ENCODE measurements around the gene ING5. TPM values are rescaled to one million over a fixed set of nuclear protein-coding genes. Genes with fewer than 3 reads are reported as not detected.
"Not testable (repeated sequence)": the region's sequence is repeated elsewhere in the genome, so short reads cannot be mapped to it uniquely, and the experiment has no call there.

Gene ING5
- polyA plus RNA-seq, 1 donor: 44.2 TPM

DNA sequence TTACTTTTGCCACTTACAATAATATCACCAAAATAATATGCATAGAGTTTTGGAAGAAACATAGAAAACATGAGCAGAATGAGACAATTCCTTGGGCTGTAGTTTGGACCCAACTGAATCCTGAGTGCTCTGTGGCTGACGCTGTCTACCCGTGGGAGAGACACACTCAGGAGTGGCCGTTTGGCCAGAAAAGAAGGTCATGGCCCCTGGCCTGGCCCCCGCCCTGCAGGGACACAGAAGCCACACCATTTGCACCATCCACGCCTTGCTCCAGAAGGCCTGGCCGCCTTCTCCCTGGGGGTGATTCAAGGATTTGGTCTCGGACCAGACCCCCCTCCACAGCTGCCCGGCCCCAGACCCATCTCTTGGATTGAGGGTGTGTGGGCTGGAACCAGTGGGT is 26.2 kb downstream of the ING5 start:
- peaks cover 22% of the 10 kb centered on the region for H3K36me3 ChIP-seq (ENCODE audit: control insufficient read depth, insufficient read depth, low read length)
- no peaks in the 10 kb centered on the region for H3K27me3 ChIP-seq (ENCODE audit: control insufficient read depth, insufficient read depth, low read length)
- H3K9me3 ChIP-seq (ENCODE audit: control insufficient read depth, low read depth, low read length): peaks cover 26% of the 10 kb centered on the region
- no peak overlapping the region for H3K27ac ChIP-seq (ENCODE audit: low read length)
- H3K4me1 ChIP-seq (ENCODE audit: control insufficient read depth, insufficient read depth, low read length): no peaks in the 10 kb centered on the region
- no CpG with 5 or more reads among the region's 8 CpGs for WGBS (ENCODE audit: insufficient coverage, low lambda C conversion rate)
- DNase-seq: no peak
- H3K4me3 ChIP-seq (ENCODE audit: low read length): no peak overlapping the region

DNA sequence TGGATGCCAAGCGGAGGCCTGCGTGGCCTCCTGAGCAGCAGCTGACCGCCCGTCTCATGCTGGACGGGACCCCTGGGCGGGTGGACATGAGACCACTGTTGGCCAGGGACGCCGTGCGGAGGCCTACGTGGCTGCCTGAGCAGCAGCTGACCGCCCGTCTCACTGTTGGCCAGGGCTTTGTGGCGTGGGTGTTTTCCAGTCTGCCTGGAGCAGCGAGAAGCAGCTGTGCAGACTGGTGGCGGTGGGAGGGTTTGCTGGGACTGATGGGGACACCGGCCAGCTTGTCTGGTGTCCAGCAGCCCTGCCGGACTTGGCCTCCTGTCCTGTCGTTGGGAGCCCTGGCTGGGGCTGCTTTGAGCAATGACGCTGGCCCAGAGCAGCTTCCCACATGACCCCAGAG is 26.8 kb downstream of the ING5 start:
- no peak for DNase-seq
- H3K4me3 ChIP-seq (ENCODE audit: low read length): no peak overlapping the region
- H3K27me3 ChIP-seq (ENCODE audit: control insufficient read depth, insufficient read depth, low read length): no peaks in the 10 kb centered on the region
- H3K36me3 ChIP-seq (ENCODE audit: control insufficient read depth, insufficient read depth, low read length): peaks cover 16% of the 10 kb centered on the region
- H3K4me1 ChIP-seq (ENCODE audit: control insufficient read depth, insufficient read depth, low read length): no peaks in the 10 kb centered on the region
- H3K27ac ChIP-seq (ENCODE audit: low read length): no peak overlapping the region
- no CpG with 5 or more reads among the region's 19 CpGs for WGBS (ENCODE audit: insufficient coverage, low lambda C conversion rate)
- H3K9me3 ChIP-seq (ENCODE audit: control insufficient read depth, low read depth, low read length): peaks cover 20% of the 10 kb centered on the region

DNA sequence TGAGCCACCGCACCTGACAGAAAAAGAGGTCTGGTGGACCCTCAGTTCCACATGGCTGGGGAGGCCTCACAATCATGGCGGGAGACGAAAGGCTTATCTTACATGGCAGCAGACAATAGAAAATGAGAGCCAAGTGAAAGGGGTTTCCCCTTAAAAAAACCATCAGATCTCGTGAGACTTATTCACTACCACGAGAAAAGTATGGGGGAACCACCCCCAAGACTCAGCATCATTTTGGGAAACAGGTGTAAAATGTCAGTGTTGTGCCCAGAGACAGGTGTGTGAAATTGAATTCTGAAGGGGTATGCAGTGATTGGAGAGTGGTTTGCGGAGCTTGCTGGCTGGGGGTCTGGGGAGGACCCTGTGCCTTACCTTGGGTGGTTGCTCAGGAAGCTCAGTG is 28.0 kb downstream of the ING5 start:
- no peak for DNase-seq
- H3K4me3 ChIP-seq (ENCODE audit: low read length): no peak overlapping the region
- H3K4me1 ChIP-seq (ENCODE audit: control insufficient read depth, insufficient read depth, low read length): peaks cover 3% of the 10 kb centered on the region
- peaks cover 4% of the 10 kb centered on the region for H3K36me3 ChIP-seq (ENCODE audit: control insufficient read depth, insufficient read depth, low read length)
- peaks cover 7% of the 10 kb centered on the region for H3K9me3 ChIP-seq (ENCODE audit: control insufficient read depth, low read depth, low read length)
- no peak overlapping the region for H3K27ac ChIP-seq (ENCODE audit: low read length)
- WGBS (ENCODE audit: insufficient coverage, low lambda C conversion rate): no CpG with 5 or more reads among the region's 6 CpGs
- H3K27me3 ChIP-seq (ENCODE audit: control insufficient read depth, insufficient read depth, low read length): no peaks in the 10 kb centered on the region

DNA sequence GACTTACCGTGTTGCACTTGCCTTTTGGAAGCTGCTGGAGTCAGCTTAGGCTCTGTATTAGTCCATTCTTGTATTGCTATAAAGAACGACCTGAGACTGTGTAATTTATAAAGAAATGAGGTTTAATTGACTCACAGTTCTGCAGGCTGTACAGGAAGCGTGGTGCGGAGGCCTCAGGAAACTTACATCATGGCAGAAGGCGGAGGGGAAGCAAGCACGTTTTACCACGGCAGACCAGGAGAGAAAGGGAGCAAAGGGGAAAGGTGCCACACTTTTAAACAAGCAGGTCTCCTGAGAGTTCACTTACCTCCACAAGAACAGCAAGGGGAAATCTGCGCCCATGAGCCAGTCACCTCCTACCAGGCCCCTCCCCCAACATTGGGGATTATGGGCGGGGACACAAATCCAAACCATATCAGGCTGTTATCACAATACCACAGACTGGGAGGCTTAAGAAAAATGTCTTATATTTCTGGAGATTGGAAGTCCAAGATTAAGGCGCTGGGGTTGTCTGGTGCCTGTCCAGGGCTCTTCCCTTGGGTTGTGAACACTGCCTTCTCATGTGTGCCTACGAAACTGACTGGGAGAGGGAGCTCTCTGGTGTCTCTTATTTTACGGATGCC is 28.9 kb downstream of the ING5 start:
- WGBS (ENCODE audit: insufficient coverage, low lambda C conversion rate): no CpG with 5 or more reads among the region's 12 CpGs
- H3K9me3 ChIP-seq (ENCODE audit: control insufficient read depth, low read depth, low read length): peaks cover 2% of the 10 kb centered on the region
- peaks cover 2% of the 10 kb centered on the region for H3K36me3 ChIP-seq (ENCODE audit: control insufficient read depth, insufficient read depth, low read length)
- no peaks in the 10 kb centered on the region for H3K27me3 ChIP-seq (ENCODE audit: control insufficient read depth, insufficient read depth, low read length)
- peaks cover 5% of the 10 kb centered on the region for H3K4me1 ChIP-seq (ENCODE audit: control insufficient read depth, insufficient read depth, low read length)
- no peak for DNase-seq
- no peak overlapping the region for H3K4me3 ChIP-seq (ENCODE audit: low read length)
- H3K27ac ChIP-seq (ENCODE audit: low read length): no peak overlapping the region

DNA sequence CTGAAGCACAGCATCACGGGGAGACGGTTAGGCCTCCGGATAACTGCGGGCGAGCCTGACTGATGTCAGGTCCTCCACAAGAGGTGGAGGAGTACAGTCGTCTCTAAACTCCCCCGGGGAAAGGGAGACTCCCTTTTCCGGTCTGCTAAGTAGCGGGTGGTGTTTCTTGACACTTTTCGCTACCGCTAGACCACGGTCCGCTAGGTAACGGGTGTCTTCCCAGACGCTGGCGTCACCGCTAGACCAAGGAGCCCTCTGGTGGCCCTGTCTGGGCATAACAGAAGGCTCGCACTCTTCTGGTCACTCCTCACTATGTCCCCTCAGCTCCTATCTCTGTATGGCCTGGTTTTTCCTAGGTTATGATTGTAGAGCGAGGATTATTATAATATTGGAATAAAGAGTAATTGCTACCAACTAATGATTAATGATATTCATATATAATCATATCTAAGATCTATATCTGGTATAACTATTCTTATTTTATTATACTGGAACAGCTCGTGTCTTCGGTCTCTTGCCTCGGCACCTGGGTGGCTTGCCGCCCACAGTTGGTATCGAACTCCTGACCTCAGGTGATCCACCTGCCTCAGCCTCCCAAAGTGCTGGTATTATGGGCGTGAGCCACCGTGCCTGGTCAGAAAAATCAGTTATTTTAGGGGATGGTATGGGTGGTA is 30.8 kb downstream of the ING5 start:
- H3K4me3 ChIP-seq (ENCODE audit: low read length): not testable (repeated sequence)

DNA sequence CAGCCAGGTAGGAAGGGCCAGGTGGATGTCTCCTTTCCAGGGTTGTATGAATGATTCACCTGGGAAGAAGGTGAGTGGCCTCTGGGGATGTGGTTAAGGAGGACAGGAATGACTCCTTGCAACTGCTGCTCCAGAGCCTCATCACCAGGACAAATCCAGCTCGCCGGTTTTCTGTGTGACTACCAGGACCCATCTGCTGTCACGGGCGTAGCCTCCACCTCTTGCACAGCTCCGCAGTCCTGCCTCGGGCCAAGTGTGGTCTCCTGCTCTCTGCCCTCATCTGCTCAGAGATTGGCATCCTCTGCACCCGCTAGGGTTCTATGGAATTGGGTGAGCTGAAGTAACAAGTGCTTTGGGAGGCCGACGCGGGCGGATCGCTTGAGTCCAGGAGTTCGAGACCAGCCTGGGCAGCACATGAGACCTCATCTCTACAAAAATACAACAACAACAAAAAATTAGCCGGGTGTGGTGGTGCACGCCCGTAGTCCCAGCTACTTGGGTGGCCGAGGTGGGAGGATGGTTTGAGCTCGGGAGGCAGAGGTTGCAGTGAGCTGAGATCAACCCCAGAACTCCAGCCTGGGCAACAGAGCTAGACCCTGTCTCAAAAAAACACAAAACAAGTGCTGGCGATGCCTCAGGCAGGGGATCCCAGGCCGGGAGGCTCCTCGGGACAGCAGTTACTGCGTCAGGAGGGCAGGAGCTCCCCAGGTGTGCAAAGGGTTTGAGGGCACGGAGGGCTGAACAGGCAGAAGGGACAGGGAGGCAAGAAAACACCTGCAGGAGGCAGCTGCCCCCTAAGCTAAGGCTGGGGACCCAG is 31.8 kb downstream of the ING5 start:
- peaks cover 5% of the 10 kb centered on the region for H3K4me1 ChIP-seq (ENCODE audit: control insufficient read depth, insufficient read depth, low read length)
- H3K27me3 ChIP-seq (ENCODE audit: control insufficient read depth, insufficient read depth, low read length): no peaks in the 10 kb centered on the region
- no CpG with 5 or more reads among the region's 23 CpGs for WGBS (ENCODE audit: insufficient coverage, low lambda C conversion rate)
- H3K27ac ChIP-seq (ENCODE audit: low read length): no peak overlapping the region
- peaks cover 3% of the 10 kb centered on the region for H3K36me3 ChIP-seq (ENCODE audit: control insufficient read depth, insufficient read depth, low read length)
- peak overlapping the region; percentile 35 for H3K4me3 ChIP-seq (ENCODE audit: low read length)
- H3K9me3 ChIP-seq (ENCODE audit: control insufficient read depth, low read depth, low read length): no peaks in the 10 kb centered on the region
- no peak for DNase-seq

More for the DNA sequence above, 30.8 kb downstream of the ING5 start:
- H3K27ac ChIP-seq (ENCODE audit: low read length); H3K27me3 ChIP-seq (ENCODE audit: control insufficient read depth, insufficient read depth, low read length); H3K36me3 ChIP-seq (ENCODE audit: control insufficient read depth, insufficient read depth, low read length); DNase-seq; H3K4me1 ChIP-seq (ENCODE audit: control insufficient read depth, insufficient read depth, low read length); H3K9me3 ChIP-seq (ENCODE audit: control insufficient read depth, low read depth, low read length): not testable (repeated sequence)
- WGBS (ENCODE audit: insufficient coverage, low lambda C conversion rate): no CpG with 5 or more reads among the region's 26 CpGs

DNA sequence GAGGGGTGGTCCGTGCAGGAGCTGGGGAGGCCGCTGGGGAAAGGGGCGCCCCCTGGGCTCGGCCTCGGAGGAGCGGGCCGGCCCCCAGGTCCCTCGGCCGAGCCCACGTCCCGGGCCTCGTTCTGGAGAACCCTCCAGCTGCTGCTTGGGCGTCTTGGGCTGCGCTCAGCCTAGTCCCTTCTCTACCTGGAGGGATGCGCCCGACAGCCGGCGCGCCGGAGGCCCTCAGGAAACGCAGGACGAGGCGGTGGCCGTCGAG is 32.3 kb downstream of the ING5 start:
- peak overlapping the region; percentile 31 for H3K27ac ChIP-seq (ENCODE audit: low read length)
- H3K4me1 ChIP-seq (ENCODE audit: control insufficient read depth, insufficient read depth, low read length): peaks cover 5% of the 10 kb centered on the region
- H3K36me3 ChIP-seq (ENCODE audit: control insufficient read depth, insufficient read depth, low read length): peaks cover 3% of the 10 kb centered on the region
- H3K27me3 ChIP-seq (ENCODE audit: control insufficient read depth, insufficient read depth, low read length): no peaks in the 10 kb centered on the region
- H3K4me3 ChIP-seq (ENCODE audit: low read length): peak overlapping the region; percentile 35
- no peak for DNase-seq
- no peaks in the 10 kb centered on the region for H3K9me3 ChIP-seq (ENCODE audit: control insufficient read depth, low read depth, low read length)
- WGBS (ENCODE audit: insufficient coverage, low lambda C conversion rate): no CpG with 5 or more reads among the region's 25 CpGs

DNA sequence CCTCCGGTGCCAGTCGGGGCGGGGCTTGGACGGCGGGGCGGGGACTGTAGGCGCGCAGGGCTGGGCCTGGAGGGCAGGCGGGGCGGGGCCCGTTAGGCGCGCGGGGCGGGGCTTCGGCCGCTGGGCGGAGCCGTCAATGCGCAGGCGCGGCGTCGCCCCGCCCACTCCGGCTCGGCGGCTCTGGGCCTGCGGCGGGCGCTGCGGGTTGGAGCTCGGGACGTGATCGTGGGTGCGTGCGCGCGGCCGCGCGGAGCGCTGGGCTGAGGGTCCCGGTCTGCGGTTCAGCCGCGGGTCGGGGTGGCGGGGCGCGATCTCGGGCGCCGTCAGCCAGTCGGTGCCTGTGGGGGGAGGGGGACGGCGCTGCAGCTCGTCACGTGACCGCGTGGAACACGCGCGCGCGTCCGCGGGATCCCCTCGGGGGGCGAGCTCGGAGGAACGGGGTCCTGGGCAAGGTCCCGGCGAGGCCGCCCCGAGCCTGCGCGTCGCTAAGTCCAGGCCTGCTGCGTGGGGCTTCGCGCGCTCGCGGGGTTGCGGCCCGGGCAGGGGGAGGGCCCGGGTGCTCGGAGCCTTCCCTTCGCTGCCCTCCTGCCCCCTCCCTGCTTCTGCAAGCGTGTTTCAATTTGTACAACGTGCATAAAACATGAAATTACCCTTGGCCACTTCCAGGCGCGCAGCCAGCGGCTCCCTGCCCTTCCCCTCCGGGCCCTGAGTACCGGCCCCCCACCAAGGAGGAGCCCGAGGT is 32.8 kb downstream of the ING5 start, which contains the start of gene D2HGDH:
TSS of gene D2HGDH (plus strand) at position 164 of the 742 bp plus-strand sequence. CDS start 595 bp downstream, outside the sequence.
- Histone ChIP-seq H3K36me3 (ENCODE audit: control insufficient read depth, insufficient read depth, low read length) (peaks cover 3% of the 10 kb centered on the region), H3K9me3 (ENCODE audit: control insufficient read depth, low read depth, low read length) (no peaks in the 10 kb centered on the region), H3K27me3 (ENCODE audit: control insufficient read depth, insufficient read depth, low read length) (no peaks in the 10 kb centered on the region), H3K4me1 (ENCODE audit: control insufficient read depth, insufficient read depth, low read length) (peaks cover 5% of the 10 kb centered on the region), H3K27ac (ENCODE audit: low read length) (peak within 1 kb of the TSS; percentile 79), H3K4me3 (ENCODE audit: low read length) (peak within 1 kb of the TSS; percentile 75)
- peak; percentile 84 to 87 for DNase-seq
- WGBS (ENCODE audit: insufficient coverage, low lambda C conversion rate): no CpG with 5 or more reads among the region's 98 CpGs

DNA sequence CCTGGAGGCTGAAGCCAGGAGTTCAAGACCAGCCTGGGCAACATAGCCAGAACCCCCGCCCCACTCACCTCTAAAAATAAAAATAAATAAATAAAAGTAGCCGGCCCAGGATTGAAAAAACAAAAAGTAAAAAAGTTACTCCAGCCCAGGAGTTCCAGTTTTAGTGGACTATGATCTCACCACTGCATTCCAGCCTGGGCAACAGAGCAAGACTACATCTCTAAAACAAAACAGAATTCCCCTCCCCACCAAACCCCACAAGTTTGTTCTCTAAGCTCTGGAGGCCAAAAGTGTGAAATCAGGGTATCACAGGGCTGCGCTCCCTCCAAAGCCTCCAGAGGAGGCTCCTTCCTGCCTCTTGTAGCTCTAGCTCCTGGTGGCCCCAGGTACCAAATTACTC is 34.3 kb downstream of the ING5 start:
- Histone ChIP-seq H3K9me3 (ENCODE audit: control insufficient read depth, low read depth, low read length) (no peaks in the 10 kb centered on the region), H3K4me3 (ENCODE audit: low read length) (no peak overlapping the region), H3K36me3 (ENCODE audit: control insufficient read depth, insufficient read depth, low read length) (peaks cover 7% of the 10 kb centered on the region), H3K27ac (ENCODE audit: low read length) (no peak overlapping the region), H3K27me3 (ENCODE audit: control insufficient read depth, insufficient read depth, low read length) (no peaks in the 10 kb centered on the region), H3K4me1 (ENCODE audit: control insufficient read depth, insufficient read depth, low read length) (peaks cover 5% of the 10 kb centered on the region)
- DNase-seq: no peak
- WGBS (ENCODE audit: insufficient coverage, low lambda C conversion rate): 33% methylated on average over 1 of the region's 3 CpGs

DNA sequence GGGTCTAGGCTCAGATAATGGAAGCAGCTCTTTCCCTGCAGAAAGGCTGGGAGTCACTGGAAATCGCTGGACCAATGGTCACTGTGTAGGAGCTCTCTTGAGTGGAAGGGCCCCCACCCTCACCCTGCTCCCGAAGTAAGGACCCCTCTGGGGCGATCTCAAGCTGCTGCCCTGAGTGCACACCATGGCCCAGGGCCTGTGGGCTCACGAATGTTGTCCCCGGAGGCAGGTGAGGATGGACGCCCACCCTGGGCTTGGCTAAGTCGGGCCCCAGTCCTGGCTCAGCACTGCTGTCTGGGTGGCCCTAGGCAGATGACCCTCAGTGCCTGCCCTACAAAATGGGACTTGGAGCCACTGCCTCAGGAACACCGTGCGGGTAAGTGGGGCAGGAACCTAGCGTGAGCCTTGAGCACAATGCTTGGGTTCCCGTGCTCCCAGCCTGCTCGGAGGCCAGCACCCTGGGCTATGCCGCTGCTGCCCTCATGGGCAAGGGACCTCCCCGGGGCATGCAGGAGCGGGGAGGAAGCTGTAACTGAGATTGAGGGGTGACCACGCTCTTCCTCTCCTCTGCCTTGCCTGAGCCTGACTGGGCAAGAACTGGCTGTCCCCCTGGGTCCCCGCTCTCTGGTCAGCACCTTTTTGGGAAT is 36.3 kb downstream of the ING5 start:
- no peak overlapping the region for H3K27ac ChIP-seq (ENCODE audit: low read length)
- no peak overlapping the region for H3K4me3 ChIP-seq (ENCODE audit: low read length)
- no peak for DNase-seq
- H3K36me3 ChIP-seq (ENCODE audit: control insufficient read depth, insufficient read depth, low read length): peaks cover 10% of the 10 kb centered on the region
- no peaks in the 10 kb centered on the region for H3K27me3 ChIP-seq (ENCODE audit: control insufficient read depth, insufficient read depth, low read length)
- H3K9me3 ChIP-seq (ENCODE audit: control insufficient read depth, low read depth, low read length): no peaks in the 10 kb centered on the region
- no CpG with 5 or more reads among the region's 17 CpGs for WGBS (ENCODE audit: insufficient coverage, low lambda C conversion rate)
- H3K4me1 ChIP-seq (ENCODE audit: control insufficient read depth, insufficient read depth, low read length): peaks cover 5% of the 10 kb centered on the region

Measured in large intestine (tissue), 3 donors.